Measurements from ENCODE around the gene TUBGCP2. TPM values are rescaled to one million over a fixed set of nuclear protein-coding genes. Genes with fewer than 3 reads are reported as not detected.

TUBGCP2 gene
- total and polyA plus RNA-seq, 4 donors, result 35.0 to 81.4 (median 58.1) TPM

GRCh38 chr10:133245439-133246235 is 63.0 kb downstream of the TUBGCP2 start:
- no peak overlapping the region for H3K4me3 ChIP-seq (ENCODE audit: low read depth, low read length)
- H3K27me3 ChIP-seq (ENCODE audit: control insufficient read depth, insufficient read depth, low read length), result peaks cover 23% of the 10 kb centered on the region
- 66% methylated on average over 28 of the region's 33 CpGs for WGBS (ENCODE audit: insufficient coverage)

GRCh38 chr10:133243593-133243992 is 65.1 kb downstream of the TUBGCP2 start:
- Histone ChIP-seq H3K27me3 (ENCODE audit: control insufficient read depth, insufficient read depth, low read length) (peaks cover 36% of the 10 kb centered on the region), H3K36me3 (ENCODE audit: control insufficient read depth, insufficient read depth, low read length) (no peaks in the 10 kb centered on the region), H3K4me3 (ENCODE audit: low read depth, low read length) (no peak overlapping the region), H3K9me3 (ENCODE audit: control insufficient read depth, insufficient read depth, low read length) (no peaks in the 10 kb centered on the region), H3K27ac (ENCODE audit: low read depth, low read length) (no peak overlapping the region), H3K4me1 (ENCODE audit: control insufficient read depth, insufficient read depth, low read length) (no peaks in the 10 kb centered on the region)
- WGBS (ENCODE audit: insufficient coverage), result 75% methylated on average over 14 of the region's 14 CpGs
- no peak for DNase-seq (ENCODE audit: low read depth in 4 of 6, low spot score in 6 of 6)

More at GRCh38 chr10:133245439-133246235, 63.0 kb downstream of the TUBGCP2 start:
- no peak overlapping the region for H3K27ac ChIP-seq (ENCODE audit: low read depth, low read length)
- H3K36me3 ChIP-seq (ENCODE audit: control insufficient read depth, insufficient read depth, low read length), result no peaks in the 10 kb centered on the region
- peaks cover 3% of the 10 kb centered on the region for H3K4me1 ChIP-seq (ENCODE audit: control insufficient read depth, insufficient read depth, low read length)
- H3K9me3 ChIP-seq (ENCODE audit: control insufficient read depth, insufficient read depth, low read length), result no peaks in the 10 kb centered on the region
- no peak for DNase-seq (ENCODE audit: low read depth in 4 of 6, low spot score in 6 of 6)

- Histone ChIP-seq H3K4me1 (ENCODE audit: control insufficient read depth, insufficient read depth, low read length) (no peaks in the 10 kb centered on the region), H3K9me3 (ENCODE audit: control insufficient read depth, insufficient read depth, low read length) (no peaks in the 10 kb centered on the region), H3K27ac (ENCODE audit: low read depth, low read length) (no peak overlapping the region), H3K36me3 (ENCODE audit: control insufficient read depth, insufficient read depth, low read length) (no peaks in the 10 kb centered on the region), H3K27me3 (ENCODE audit: control insufficient read depth, insufficient read depth, low read length) (peaks cover 44% of the 10 kb centered on the region), H3K4me3 (ENCODE audit: low read depth, low read length) (no peak overlapping the region)
- no peak for DNase-seq (ENCODE audit: low read depth in 4 of 6, low spot score in 6 of 6)
- WGBS (ENCODE audit: insufficient coverage), result 86% methylated on average over 27 of the region's 27 CpGs
Observed at GRCh38 chr10:133242611-133243356, 65.9 kb downstream of the TUBGCP2 start.

GRCh38 chr10:133241501-133242205 is 67.0 kb downstream of the TUBGCP2 start:
- peaks cover 54% of the 10 kb centered on the region for H3K27me3 ChIP-seq (ENCODE audit: control insufficient read depth, insufficient read depth, low read length)
- no peak overlapping the region for H3K27ac ChIP-seq (ENCODE audit: low read depth, low read length)
- no peak overlapping the region for H3K4me3 ChIP-seq (ENCODE audit: low read depth, low read length)

GRCh38 chr10:133239990-133240389 is 68.7 kb downstream of the TUBGCP2 start:
- Histone ChIP-seq H3K4me3 (ENCODE audit: low read depth, low read length) (no peak overlapping the region), H3K27me3 (ENCODE audit: control insufficient read depth, insufficient read depth, low read length) (peaks cover 65% of the 10 kb centered on the region), H3K4me1 (ENCODE audit: control insufficient read depth, insufficient read depth, low read length) (peaks cover 11% of the 10 kb centered on the region), H3K36me3 (ENCODE audit: control insufficient read depth, insufficient read depth, low read length) (no peaks in the 10 kb centered on the region), H3K9me3 (ENCODE audit: control insufficient read depth, insufficient read depth, low read length) (no peaks in the 10 kb centered on the region), H3K27ac (ENCODE audit: low read depth, low read length) (no peak overlapping the region)
- no peak for DNase-seq (ENCODE audit: low read depth in 4 of 6, low spot score in 6 of 6)
- 71% methylated on average over 13 of the region's 15 CpGs for WGBS (ENCODE audit: insufficient coverage)

More at GRCh38 chr10:133241501-133242205, 67.0 kb downstream of the TUBGCP2 start:
- Histone ChIP-seq H3K4me1 (ENCODE audit: control insufficient read depth, insufficient read depth, low read length) (peaks cover 5% of the 10 kb centered on the region), H3K9me3 (ENCODE audit: control insufficient read depth, insufficient read depth, low read length) (no peaks in the 10 kb centered on the region), H3K36me3 (ENCODE audit: control insufficient read depth, insufficient read depth, low read length) (no peaks in the 10 kb centered on the region)
- DNase-seq (ENCODE audit: low read depth in 4 of 6, low spot score in 6 of 6), result no peak
- WGBS (ENCODE audit: insufficient coverage), result 81% methylated on average over 25 of the region's 25 CpGs

- H3K9me3 ChIP-seq (ENCODE audit: control insufficient read depth, insufficient read depth, low read length), result no peaks in the 10 kb centered on the region
- no peaks in the 10 kb centered on the region for H3K36me3 ChIP-seq (ENCODE audit: control insufficient read depth, insufficient read depth, low read length)
- H3K27ac ChIP-seq (ENCODE audit: low read depth, low read length), result no peak overlapping the region
- H3K4me3 ChIP-seq (ENCODE audit: low read depth, low read length), result no peak overlapping the region
- H3K4me1 ChIP-seq (ENCODE audit: control insufficient read depth, insufficient read depth, low read length), result peaks cover 11% of the 10 kb centered on the region
- peaks cover 73% of the 10 kb centered on the region for H3K27me3 ChIP-seq (ENCODE audit: control insufficient read depth, insufficient read depth, low read length)
- WGBS (ENCODE audit: insufficient coverage), result 5% methylated on average over 13 of the region's 15 CpGs
- DNase-seq (ENCODE audit: low read depth in 4 of 6, low spot score in 6 of 6), result no peak
Observed at GRCh38 chr10:133238466-133238804, 70.2 kb downstream of the TUBGCP2 start.

- 2% methylated on average over 54 of the region's 60 CpGs for WGBS (ENCODE audit: insufficient coverage)
- H3K27ac ChIP-seq (ENCODE audit: low read depth, low read length), result no peak within 1 kb of the TSS
- H3K27me3 ChIP-seq (ENCODE audit: control insufficient read depth, insufficient read depth, low read length), result peaks cover 79% of the 10 kb centered on the region
- peaks cover 11% of the 10 kb centered on the region for H3K4me1 ChIP-seq (ENCODE audit: control insufficient read depth, insufficient read depth, low read length)
- DNase-seq (ENCODE audit: low read depth in 4 of 6, low spot score in 6 of 6), result no peak
- H3K9me3 ChIP-seq (ENCODE audit: control insufficient read depth, insufficient read depth, low read length), result no peaks in the 10 kb centered on the region
- H3K36me3 ChIP-seq (ENCODE audit: control insufficient read depth, insufficient read depth, low read length), result no peaks in the 10 kb centered on the region
- no peak within 1 kb of the TSS for H3K4me3 ChIP-seq (ENCODE audit: low read depth, low read length)
Observed at GRCh38 chr10:133237588-133238465, 70.8 kb downstream of the TUBGCP2 start, which contains the start of gene VENTX. TSS of gene VENTX (plus strand) at chr10:133237855. CDS start at chr10:133237915, 60 bp downstream.

GRCh38 chr10:133237241-133237587 is 71.5 kb downstream of the TUBGCP2 start:
- WGBS (ENCODE audit: insufficient coverage), result 1% methylated on average over 32 of the region's 32 CpGs
- Histone ChIP-seq H3K36me3 (ENCODE audit: control insufficient read depth, insufficient read depth, low read length) (no peaks in the 10 kb centered on the region), H3K9me3 (ENCODE audit: control insufficient read depth, insufficient read depth, low read length) (no peaks in the 10 kb centered on the region), H3K4me1 (ENCODE audit: control insufficient read depth, insufficient read depth, low read length) (peaks cover 11% of the 10 kb centered on the region), H3K27ac (ENCODE audit: low read depth, low read length) (no peak overlapping the region), H3K4me3 (ENCODE audit: low read depth, low read length) (no peak overlapping the region), H3K27me3 (ENCODE audit: control insufficient read depth, insufficient read depth, low read length) (peaks cover 82% of the 10 kb centered on the region)
- DNase-seq (ENCODE audit: low read depth in 4 of 6, low spot score in 6 of 6), result no peak
